A549 treated with dexamethasone at 1 μM for 4 hours (cell line): ENCODE results near the gene SETSIP. TPM values are rescaled to one million over a fixed set of nuclear protein-coding genes. Genes with fewer than 3 reads are reported as not detected.

Experiments
- total RNA-seq: library from RNA; stranded (reverse); fragments of 200-300 nt; extraction: Qiagen RNA extraction; gene quantifications from 5 replicates; pipeline ENCODE4 v1.2.3, GENCODE V29; 2022

Gene SETSIP
- 0.11 TPM in 1 of 5 replicates, not detected in the others for total RNA-seq

GRCh38 chr1:92075311-92075710 is at the start of gene SETSIP:
SETSIP (minus strand) TSS chr1:92075411; CDS start chr1:92075411, 0 bp downstream.

GRCh38 chr1:92080128-92080985 is 5.1 kb upstream of the SETSIP start, which contains the start of gene BTBD8:
BTBD8 (plus strand) TSS chr1:92080345; CDS start chr1:92080572, 227 bp downstream.

Other genes with a start within 250 kb of the SETSIP start
- gene TGFBR3, start 189.3 kb downstream of the SETSIP start, total RNA-seq = 6.7 to 9.8 TPM (median 7.9 TPM) in 5 replicates
- gene BRDT, start 126.0 kb downstream of the SETSIP start, total RNA-seq = not detected in 5 replicates
- gene EPHX4, start 45.4 kb downstream of the SETSIP start, total RNA-seq = 0.54 to 0.81 TPM (median 0.61 TPM) in 5 replicates
- 0.39 to 0.86 TPM (median 0.55 TPM) in 5 replicates for gene BTBD8, start 4.9 kb upstream of the SETSIP start, total RNA-seq
- not detected in 5 replicates for gene C1orf146, start 142.5 kb upstream of the SETSIP start, total RNA-seq
- gene GLMN, start 223.6 kb upstream of the SETSIP start, total RNA-seq = 4.6 to 7.6 TPM (median 7.3 TPM) in 5 replicates
- gene RPAP2, start 223.6 kb upstream of the SETSIP start, total RNA-seq = 6.9 to 11.7 TPM (median 10.6 TPM) in 5 replicates